GM12872 (cell line): Measurements from ENCODE around the gene KRTAP4-9.

Experiments used
- TF ChIP-seq, protein P1 (sequence below): IDR thresholded peaks from 3 replicates; pipeline ENCODE4 v1.5.1; 2011; ENCODE audit warnings: low read depth, mild to moderate bottlenecking, low read length, moderate library complexity; ENCODE audit not compliant: insufficient read depth

Gene KRTAP4-9

DNA sequence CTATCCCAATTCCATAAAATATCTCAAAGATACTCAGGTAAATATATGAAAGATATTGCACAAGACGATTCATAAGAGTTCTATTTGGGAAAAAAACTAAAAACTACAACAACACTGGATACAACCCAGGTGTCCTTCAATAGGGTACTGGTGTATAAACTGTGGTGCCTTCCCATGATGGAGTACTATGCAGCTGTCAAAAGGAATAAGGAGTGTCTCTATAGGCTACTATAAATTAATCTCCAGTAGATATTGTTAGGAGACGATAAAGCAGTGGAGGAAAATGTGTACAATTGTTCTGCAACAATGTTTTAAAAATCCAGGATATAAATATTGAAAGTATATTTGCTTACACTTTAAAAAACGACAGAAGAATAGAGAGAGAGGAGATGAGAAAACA is 21.2 kb downstream of the KRTAP4-9 start:
- TF ChIP-seq, protein P1, sequence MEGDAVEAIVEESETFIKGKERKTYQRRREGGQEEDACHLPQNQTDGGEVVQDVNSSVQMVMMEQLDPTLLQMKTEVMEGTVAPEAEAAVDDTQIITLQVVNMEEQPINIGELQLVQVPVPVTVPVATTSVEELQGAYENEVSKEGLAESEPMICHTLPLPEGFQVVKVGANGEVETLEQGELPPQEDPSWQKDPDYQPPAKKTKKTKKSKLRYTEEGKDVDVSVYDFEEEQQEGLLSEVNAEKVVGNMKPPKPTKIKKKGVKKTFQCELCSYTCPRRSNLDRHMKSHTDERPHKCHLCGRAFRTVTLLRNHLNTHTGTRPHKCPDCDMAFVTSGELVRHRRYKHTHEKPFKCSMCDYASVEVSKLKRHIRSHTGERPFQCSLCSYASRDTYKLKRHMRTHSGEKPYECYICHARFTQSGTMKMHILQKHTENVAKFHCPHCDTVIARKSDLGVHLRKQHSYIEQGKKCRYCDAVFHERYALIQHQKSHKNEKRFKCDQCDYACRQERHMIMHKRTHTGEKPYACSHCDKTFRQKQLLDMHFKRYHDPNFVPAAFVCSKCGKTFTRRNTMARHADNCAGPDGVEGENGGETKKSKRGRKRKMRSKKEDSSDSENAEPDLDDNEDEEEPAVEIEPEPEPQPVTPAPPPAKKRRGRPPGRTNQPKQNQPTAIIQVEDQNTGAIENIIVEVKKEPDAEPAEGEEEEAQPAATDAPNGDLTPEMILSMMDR, result no peak

DNA sequence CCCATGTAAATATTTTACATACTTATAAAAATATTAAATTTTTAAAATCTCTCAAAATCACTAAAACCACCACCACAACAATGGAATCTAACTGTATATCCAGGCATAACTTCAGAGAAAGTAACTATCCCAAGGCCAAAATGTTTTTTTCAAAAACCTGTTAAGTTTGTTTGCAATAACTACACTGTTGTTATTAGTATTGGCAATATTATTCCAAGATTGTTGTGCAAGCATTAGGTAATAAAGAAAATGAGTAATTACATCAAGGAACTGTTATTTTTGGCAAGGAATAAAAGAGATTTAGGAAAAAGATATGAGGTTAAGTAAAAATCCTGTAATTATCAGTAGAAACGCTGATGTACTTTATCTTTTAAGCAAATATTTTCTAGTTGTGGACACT is 22.2 kb downstream of the KRTAP4-9 start:
- TF ChIP-seq, protein P1, result no peak

GRCh38 chr17:41131979-41132378 is 26.8 kb downstream of the KRTAP4-9 start:
- TF ChIP-seq, protein P1, result no peak

DNA sequence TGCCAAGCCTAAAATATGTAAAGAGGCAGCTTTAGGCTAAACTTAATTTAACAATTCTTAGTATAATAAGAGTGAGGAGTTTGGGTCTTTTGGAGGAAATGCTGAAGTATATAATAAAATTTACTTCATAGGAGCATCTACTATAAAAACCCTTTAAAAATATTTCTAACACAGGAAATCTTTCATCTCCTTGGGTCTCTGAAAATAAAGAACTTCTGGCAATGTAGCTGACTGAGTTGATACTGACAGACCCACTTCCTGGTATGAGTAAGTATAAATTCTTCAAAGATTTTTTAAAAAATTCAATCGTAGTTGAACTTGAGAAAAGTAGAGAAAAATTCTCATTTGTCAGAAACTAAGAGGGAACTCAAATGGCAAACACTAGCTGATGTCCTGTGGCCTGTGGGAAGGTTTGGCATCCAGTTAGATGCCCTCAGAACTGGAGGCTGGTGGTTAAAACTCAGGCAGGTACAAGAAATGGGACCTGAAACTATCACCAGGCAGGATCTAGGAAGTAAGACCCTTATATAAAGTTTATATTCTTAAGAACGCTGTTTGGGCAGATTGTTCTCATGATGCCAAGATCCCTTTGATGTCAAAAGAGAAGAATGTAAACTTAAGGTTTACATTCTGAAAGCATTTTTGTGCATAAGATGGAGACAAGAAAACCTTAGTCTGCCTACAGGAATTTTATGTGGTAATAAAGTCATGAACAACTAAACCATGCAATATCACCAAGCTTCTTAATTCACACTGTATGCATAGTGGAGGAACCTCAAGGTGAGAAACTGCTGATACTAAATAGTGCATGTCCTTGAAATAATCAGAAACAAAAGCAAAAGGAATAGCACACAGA is 28.9 kb downstream of the KRTAP4-9 start:
- TF ChIP-seq, protein P1, result no peak

- TF ChIP-seq, protein P1, result no peak
Measured at GRCh38 chr17:41140360-41141131, 35.4 kb downstream of the KRTAP4-9 start, which contains the start of gene KRTAP4-6. TSS of gene KRTAP4-6 (minus strand) at chr17:41140544. CDS start at chr17:41140487, 57 bp downstream.

DNA sequence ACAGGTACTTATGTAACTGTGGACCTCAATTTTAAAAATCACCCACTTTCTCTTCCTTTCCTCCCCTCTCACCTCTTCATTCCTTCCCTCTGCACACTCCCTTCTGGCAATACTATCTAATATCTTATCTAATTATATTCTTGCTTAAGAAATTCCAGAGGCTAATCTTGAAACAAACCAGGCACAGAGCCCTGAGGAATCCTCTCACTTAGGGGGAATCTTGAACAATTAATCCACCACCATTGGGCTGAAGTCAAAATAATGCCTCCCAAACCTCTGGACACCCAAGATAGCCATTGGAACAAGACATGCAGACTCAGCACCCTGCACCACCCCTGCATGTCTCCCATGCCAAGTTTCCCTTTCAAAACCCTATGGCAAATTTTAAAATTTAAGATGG is 36.2 kb downstream of the KRTAP4-9 start:
- TF ChIP-seq, protein P1, result no peak

DNA sequence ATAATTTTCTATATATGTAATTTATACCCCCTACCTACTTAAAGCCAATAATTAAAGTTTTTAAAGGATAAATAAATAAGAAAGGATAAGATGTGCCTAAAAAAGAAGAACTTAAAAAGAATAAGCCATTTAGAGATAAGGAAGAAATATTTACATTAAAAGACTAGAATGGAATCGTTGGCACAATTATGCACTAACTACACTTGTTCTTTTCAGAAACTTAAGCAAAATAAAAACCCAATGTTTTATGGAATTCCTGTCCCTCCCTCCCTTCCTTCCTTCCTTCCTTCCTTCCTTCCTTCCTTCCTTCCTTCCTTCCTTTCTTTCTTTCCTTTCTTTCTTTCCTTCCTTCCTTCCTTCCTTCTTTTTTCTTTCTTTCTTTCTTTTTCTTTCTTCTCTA is 39.7 kb downstream of the KRTAP4-9 start:
- TF ChIP-seq, protein P1, result no peak
